Activated T-cell treated with anti-CD3 and anti-CD28 coated beads, Interleukin-2, amount 50 U/mL, for 4 hours (primary cell): Measurements from ENCODE around the gene TMEM43. TPM values are rescaled to one million over a fixed set of nuclear protein-coding genes. Genes with fewer than 3 reads are reported as not detected.

Experiments
- ATAC-seq, 2 donors: fragments of 200-7000 bp; cut with Tn5 transposase; one replicate each; pipeline ENCODE4 v1.10.0; 2021
- DNase-seq: peaks from one replicate; pipeline ENCODE4 v3.0.0-alpha.2; 2020
- H3K27me3 Mint-ChIP-seq: one replicate; pipeline ENCODE4 v1.8.0; 2021; ENCODE audit warnings: low read depth, mixed read lengths
- H3K36me3 Mint-ChIP-seq: one replicate; pipeline ENCODE4 v1.8.0; 2022; ENCODE audit warnings: mixed read lengths; ENCODE audit not compliant: insufficient read depth
- H3K4me1 Mint-ChIP-seq: one replicate; pipeline ENCODE4 v1.8.0; 2021; ENCODE audit warnings: low read depth, mixed read lengths
- H3K4me3 Mint-ChIP-seq: one replicate; pipeline ENCODE4 v1.8.0; 2021; ENCODE audit warnings: mild to moderate bottlenecking, moderate library complexity, mixed read lengths
- H3K9me3 Mint-ChIP-seq: one replicate; pipeline ENCODE4 v1.8.0; 2021; ENCODE audit warnings: mixed read lengths
- total RNA-seq, 3 donors: library from RNA; stranded (reverse); gene quantifications; one replicate each; pipeline ENCODE4 v1.2.1, GENCODE V29; 2021

The TMEM43 gene
- total RNA-seq, 3 donors from 2014 or later, result 40.3 to 48.4 (median 45.1) TPM

- DNase-seq, result no peak
- peaks cover 41% of the 10 kb centered on the region for H3K36me3 Mint-ChIP-seq
These were observed 13.4 kb downstream of the TMEM43 start for GRCh38 chr3:14138109-14138877.

GRCh38 chr3:14138878-14139655, 14.2 kb downstream of the TMEM43 start:
- no peak for DNase-seq

More at GRCh38 chr3:14138109-14138877, 13.4 kb downstream of the TMEM43 start:
- H3K27me3 Mint-ChIP-seq, result no peaks in the 10 kb centered on the region
- ATAC-seq, result no peak
- H3K4me1 Mint-ChIP-seq, result peaks cover 37% of the 10 kb centered on the region
- H3K9me3 Mint-ChIP-seq, result no peaks in the 10 kb centered on the region
- H3K4me3 Mint-ChIP-seq, result no peak overlapping the region

GRCh38 chr3:14139771-14140170, 14.9 kb downstream of the TMEM43 start:
- Mint-ChIP-seq H3K9me3 (no peaks in the 10 kb centered on the region), H3K4me3 (no peak overlapping the region), H3K27me3 (no peaks in the 10 kb centered on the region), H3K36me3 (peaks cover 33% of the 10 kb centered on the region), H3K4me1 (peaks cover 50% of the 10 kb centered on the region)
- DNase-seq (no peak), ATAC-seq (no peak)

More at GRCh38 chr3:14138878-14139655, 14.2 kb downstream of the TMEM43 start:
- ATAC-seq, result no peak
- no peaks in the 10 kb centered on the region for H3K9me3 Mint-ChIP-seq
- peaks cover 43% of the 10 kb centered on the region for H3K4me1 Mint-ChIP-seq
- peaks cover 35% of the 10 kb centered on the region for H3K36me3 Mint-ChIP-seq
- H3K4me3 Mint-ChIP-seq, result no peak overlapping the region
- H3K27me3 Mint-ChIP-seq, result no peaks in the 10 kb centered on the region

GRCh38 chr3:14140668-14141067, 15.8 kb downstream of the TMEM43 start:
- H3K9me3 Mint-ChIP-seq, result no peaks in the 10 kb centered on the region
- DNase-seq (no peak), ATAC-seq (no peak)
- H3K4me1 Mint-ChIP-seq, result peaks cover 57% of the 10 kb centered on the region
- H3K27me3 Mint-ChIP-seq, result no peaks in the 10 kb centered on the region
- H3K4me3 Mint-ChIP-seq, result no peak overlapping the region
- peaks cover 35% of the 10 kb centered on the region for H3K36me3 Mint-ChIP-seq

GRCh38 chr3:14141144-14141543, 16.3 kb downstream of the TMEM43 start:
- no peak for DNase-seq
- Mint-ChIP-seq H3K4me3 (no peak overlapping the region), H3K9me3 (no peaks in the 10 kb centered on the region), H3K4me1 (peaks cover 60% of the 10 kb centered on the region), H3K36me3 (peaks cover 33% of the 10 kb centered on the region), H3K27me3 (no peaks in the 10 kb centered on the region)
- no peak for ATAC-seq

- ATAC-seq, result no peak
- Mint-ChIP-seq H3K9me3 (no peaks in the 10 kb centered on the region), H3K36me3 (peaks cover 36% of the 10 kb centered on the region), H3K4me3 (no peak overlapping the region), H3K27me3 (no peaks in the 10 kb centered on the region), H3K4me1 (peaks cover 60% of the 10 kb centered on the region)
- DNase-seq, result no peak
These were observed 16.9 kb downstream of the TMEM43 start for GRCh38 chr3:14141602-14142341.

- H3K36me3 Mint-ChIP-seq, result peaks cover 42% of the 10 kb centered on the region
- H3K4me3 Mint-ChIP-seq, result peak overlapping the region; percentile 23
- H3K9me3 Mint-ChIP-seq, result no peaks in the 10 kb centered on the region
- DNase-seq (peak; percentile 29), ATAC-seq (peak; percentile 45 to 53)
- peaks cover 61% of the 10 kb centered on the region for H3K4me1 Mint-ChIP-seq
- H3K27me3 Mint-ChIP-seq, result no peaks in the 10 kb centered on the region
These were observed 17.9 kb downstream of the TMEM43 start for GRCh38 chr3:14142567-14143270.

- peak in 1 of 2 donors; percentile 5 for ATAC-seq
- Mint-ChIP-seq H3K9me3 (no peaks in the 10 kb centered on the region), H3K27me3 (no peaks in the 10 kb centered on the region), H3K4me1 (peaks cover 61% of the 10 kb centered on the region), H3K4me3 (peak overlapping the region; percentile 23), H3K36me3 (peaks cover 37% of the 10 kb centered on the region)
- DNase-seq, result no peak
These were observed 18.7 kb downstream of the TMEM43 start for GRCh38 chr3:14143271-14144225.

- H3K36me3 Mint-ChIP-seq, result peaks cover 34% of the 10 kb centered on the region
- peak; percentile 73 to 79 for ATAC-seq
These were observed 19.7 kb downstream of the TMEM43 start for GRCh38 chr3:14144423-14145075.

GRCh38 chr3:14145236-14145635, 20.4 kb downstream of the TMEM43 start:
- Mint-ChIP-seq H3K27me3 (no peaks in the 10 kb centered on the region), H3K4me1 (peaks cover 55% of the 10 kb centered on the region), H3K36me3 (peaks cover 32% of the 10 kb centered on the region), H3K9me3 (no peaks in the 10 kb centered on the region), H3K4me3 (no peak overlapping the region)
- DNase-seq (no peak), ATAC-seq (no peak)

More at GRCh38 chr3:14144423-14145075, 19.7 kb downstream of the TMEM43 start:
- Mint-ChIP-seq H3K27me3 (no peaks in the 10 kb centered on the region), H3K9me3 (no peaks in the 10 kb centered on the region), H3K4me3 (peak overlapping the region; percentile 60), H3K4me1 (peaks cover 60% of the 10 kb centered on the region)
- DNase-seq, result peak; percentile 35

- no peak overlapping the region for H3K4me3 Mint-ChIP-seq
- H3K9me3 Mint-ChIP-seq, result no peaks in the 10 kb centered on the region
- no peak for DNase-seq
- no peak for ATAC-seq
- H3K4me1 Mint-ChIP-seq, result peaks cover 49% of the 10 kb centered on the region
- peaks cover 32% of the 10 kb centered on the region for H3K36me3 Mint-ChIP-seq
- H3K27me3 Mint-ChIP-seq, result no peaks in the 10 kb centered on the region
These were observed 21.0 kb downstream of the TMEM43 start for GRCh38 chr3:14145670-14146380.

GRCh38 chr3:14146381-14147065, 21.7 kb downstream of the TMEM43 start:
- DNase-seq (no peak), ATAC-seq (no peak)
- Mint-ChIP-seq H3K27me3 (no peaks in the 10 kb centered on the region), H3K4me3 (no peak overlapping the region), H3K36me3 (peaks cover 34% of the 10 kb centered on the region), H3K9me3 (no peaks in the 10 kb centered on the region), H3K4me1 (peaks cover 42% of the 10 kb centered on the region)
